Memory B cell (primary cell): ENCODE data around the gene GOLGA1.

Experiments
- ATAC-seq: fragments of 150-1000 bp; cut with Tn5 transposase; 2 replicates; pipeline ENCODE4 v1.10.0; 2021; ENCODE audit warnings: low read depth, mild to moderate bottlenecking, moderate library complexity
- DNase-seq, 2 donors: peaks; one replicate each; pipeline ENCODE4 v3.0.0; 2022; ENCODE audit warnings: low spot score in 2 of 2
- H3K27ac Mint-ChIP-seq: one replicate; pipeline ENCODE4 v1.8.0; 2022; ENCODE audit warnings: mild to moderate bottlenecking, moderate library complexity, mixed read lengths
- H3K27me3 Mint-ChIP-seq: one replicate; pipeline ENCODE4 v1.8.0; 2022; ENCODE audit warnings: mixed read lengths
- H3K36me3 Mint-ChIP-seq: one replicate; pipeline ENCODE4 v1.8.0; 2022; ENCODE audit warnings: mild to moderate bottlenecking, mixed read lengths
- H3K4me1 Mint-ChIP-seq: one replicate; pipeline ENCODE4 v1.8.0; 2022; ENCODE audit warnings: mixed read lengths
- H3K4me3 Mint-ChIP-seq: one replicate; pipeline ENCODE4 v1.8.0; 2022; ENCODE audit warnings: mild to moderate bottlenecking, moderate library complexity, mixed read lengths
- H3K9me3 Mint-ChIP-seq: one replicate; pipeline ENCODE4 v1.8.0; 2022; ENCODE audit warnings: mixed read lengths

The GOLGA1 gene

GRCh38 chr9:124913378-124913777, 27.5 kb downstream of the GOLGA1 start:
- ATAC-seq (no peak), DNase-seq (no peak)
- Mint-ChIP-seq H3K36me3 (peaks cover 28% of the 10 kb centered on the region), H3K9me3 (no peaks in the 10 kb centered on the region), H3K27me3 (no peaks in the 10 kb centered on the region), H3K27ac (no peak overlapping the region), H3K4me1 (no peaks in the 10 kb centered on the region), H3K4me3 (no peak overlapping the region)

DNA sequence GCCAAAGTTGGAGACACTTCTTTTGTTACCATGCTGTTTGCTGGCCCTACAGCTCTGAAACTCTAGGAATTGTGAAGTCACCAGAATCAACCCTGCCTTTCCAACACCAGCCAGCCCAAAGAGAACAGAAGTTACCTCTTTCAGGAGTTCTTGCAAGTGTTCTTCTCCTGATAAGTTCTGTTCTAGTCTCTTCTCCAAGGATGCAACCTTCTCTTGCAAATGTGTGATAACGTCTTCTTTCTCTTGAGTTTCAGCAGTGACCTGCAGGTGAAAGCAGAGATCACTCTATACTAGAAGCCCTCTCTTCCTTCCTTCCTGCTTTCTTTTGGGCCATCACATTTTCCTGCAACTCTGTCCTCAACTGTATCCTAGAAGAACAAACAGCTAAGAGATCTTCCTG, 29.1 kb downstream of the GOLGA1 start:
- Mint-ChIP-seq H3K4me1 (no peaks in the 10 kb centered on the region), H3K9me3 (no peaks in the 10 kb centered on the region), H3K36me3 (peaks cover 36% of the 10 kb centered on the region), H3K4me3 (no peak overlapping the region), H3K27ac (no peak overlapping the region), H3K27me3 (no peaks in the 10 kb centered on the region)
- DNase-seq (no peak), ATAC-seq (no peak)

DNA sequence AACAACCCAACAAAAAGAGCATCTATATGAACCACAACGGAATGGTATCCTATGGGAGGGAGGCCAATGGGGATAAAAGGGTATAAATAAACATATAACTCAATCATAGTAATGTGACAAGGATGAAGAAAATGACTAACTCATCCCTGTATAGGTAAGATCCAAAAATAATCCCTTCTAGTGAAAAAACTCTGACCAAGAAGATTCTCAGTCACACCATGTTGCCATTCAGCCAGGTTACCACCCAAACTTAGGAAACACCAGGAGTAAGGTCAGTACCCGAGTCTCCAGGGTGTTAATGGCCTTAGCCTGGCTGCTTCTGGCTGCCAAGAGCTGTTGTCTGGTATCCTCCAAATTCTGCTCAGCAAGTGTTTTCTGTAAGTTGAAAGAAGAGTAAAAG, 32.8 kb downstream of the GOLGA1 start:
- H3K9me3 Mint-ChIP-seq = no peaks in the 10 kb centered on the region
- no peaks in the 10 kb centered on the region for H3K27me3 Mint-ChIP-seq
- H3K27ac Mint-ChIP-seq = peak overlapping the region; percentile 18
- no peak for DNase-seq
- H3K4me1 Mint-ChIP-seq = no peaks in the 10 kb centered on the region
- no peak for ATAC-seq
- peaks cover 33% of the 10 kb centered on the region for H3K36me3 Mint-ChIP-seq
- H3K4me3 Mint-ChIP-seq = no peak overlapping the region

DNA sequence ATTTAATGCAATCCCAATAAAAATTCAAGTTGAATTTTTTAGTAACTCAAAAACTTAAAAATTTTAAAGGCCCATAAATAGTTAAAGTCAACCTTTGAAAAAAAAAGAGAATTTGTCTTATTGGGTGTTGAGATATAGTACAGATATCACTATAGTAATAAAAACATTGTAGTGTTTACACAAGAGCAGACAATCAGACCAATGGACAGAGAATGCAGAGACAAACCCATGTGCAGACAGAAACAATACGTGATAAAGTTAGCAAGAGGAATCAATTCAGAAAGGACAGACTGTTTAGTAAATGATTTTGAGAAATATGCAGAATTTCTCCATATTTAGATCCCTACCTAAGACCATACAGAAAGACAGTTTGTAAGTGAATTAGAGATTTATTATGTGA, 33.9 kb downstream of the GOLGA1 start:
- no peak overlapping the region for H3K4me3 Mint-ChIP-seq
- ATAC-seq (no peak), DNase-seq (no peak)
- H3K36me3 Mint-ChIP-seq = peaks cover 28% of the 10 kb centered on the region
- no peaks in the 10 kb centered on the region for H3K9me3 Mint-ChIP-seq
- H3K27me3 Mint-ChIP-seq = no peaks in the 10 kb centered on the region
- H3K4me1 Mint-ChIP-seq = no peaks in the 10 kb centered on the region
- H3K27ac Mint-ChIP-seq = peak overlapping the region; percentile 18

DNA sequence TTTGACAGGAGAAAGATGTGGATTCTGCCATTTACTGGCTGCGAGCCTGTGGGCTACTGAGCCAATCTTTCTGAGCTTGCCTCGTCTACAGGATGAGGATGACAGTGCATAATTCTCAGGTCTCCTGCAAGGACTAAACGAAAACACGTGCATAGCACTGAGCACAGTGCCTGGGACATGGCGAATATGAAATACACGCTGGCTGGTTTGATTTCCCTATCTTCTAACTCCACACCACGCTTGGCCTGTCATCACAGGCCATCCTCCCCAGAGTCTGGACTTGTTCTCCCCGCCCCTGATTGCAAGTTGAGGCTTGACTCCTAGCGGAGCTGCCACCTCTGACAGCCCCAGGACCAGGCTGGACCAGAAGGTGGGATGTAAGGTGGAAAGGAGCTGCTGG, 41.0 kb downstream of the GOLGA1 start:
- DNase-seq = no peak
- H3K4me1 Mint-ChIP-seq = peaks cover 2% of the 10 kb centered on the region
- H3K27ac Mint-ChIP-seq = no peak overlapping the region
- H3K27me3 Mint-ChIP-seq = no peaks in the 10 kb centered on the region
- no peaks in the 10 kb centered on the region for H3K9me3 Mint-ChIP-seq
- H3K36me3 Mint-ChIP-seq = peaks cover 15% of the 10 kb centered on the region
- no peak for ATAC-seq
- no peak overlapping the region for H3K4me3 Mint-ChIP-seq

GRCh38 chr9:124897570-124898460, 43.1 kb downstream of the GOLGA1 start:
- Mint-ChIP-seq H3K4me3 (no peak overlapping the region), H3K4me1 (peaks cover 5% of the 10 kb centered on the region), H3K9me3 (no peaks in the 10 kb centered on the region), H3K36me3 (peaks cover 20% of the 10 kb centered on the region), H3K27me3 (no peaks in the 10 kb centered on the region), H3K27ac (no peak overlapping the region)
- ATAC-seq (no peak), DNase-seq (no peak)

- H3K36me3 Mint-ChIP-seq = peaks cover 28% of the 10 kb centered on the region
- H3K27me3 Mint-ChIP-seq = no peaks in the 10 kb centered on the region
- DNase-seq (peak in 1 of 2 donors; percentile 46), ATAC-seq (peak; percentile 87)
- H3K4me1 Mint-ChIP-seq = peaks cover 5% of the 10 kb centered on the region
- H3K27ac Mint-ChIP-seq = no peak overlapping the region
- no peaks in the 10 kb centered on the region for H3K9me3 Mint-ChIP-seq
- no peak overlapping the region for H3K4me3 Mint-ChIP-seq
Measured at GRCh38 chr9:124894741-124895170, 46.1 kb downstream of the GOLGA1 start.

DNA sequence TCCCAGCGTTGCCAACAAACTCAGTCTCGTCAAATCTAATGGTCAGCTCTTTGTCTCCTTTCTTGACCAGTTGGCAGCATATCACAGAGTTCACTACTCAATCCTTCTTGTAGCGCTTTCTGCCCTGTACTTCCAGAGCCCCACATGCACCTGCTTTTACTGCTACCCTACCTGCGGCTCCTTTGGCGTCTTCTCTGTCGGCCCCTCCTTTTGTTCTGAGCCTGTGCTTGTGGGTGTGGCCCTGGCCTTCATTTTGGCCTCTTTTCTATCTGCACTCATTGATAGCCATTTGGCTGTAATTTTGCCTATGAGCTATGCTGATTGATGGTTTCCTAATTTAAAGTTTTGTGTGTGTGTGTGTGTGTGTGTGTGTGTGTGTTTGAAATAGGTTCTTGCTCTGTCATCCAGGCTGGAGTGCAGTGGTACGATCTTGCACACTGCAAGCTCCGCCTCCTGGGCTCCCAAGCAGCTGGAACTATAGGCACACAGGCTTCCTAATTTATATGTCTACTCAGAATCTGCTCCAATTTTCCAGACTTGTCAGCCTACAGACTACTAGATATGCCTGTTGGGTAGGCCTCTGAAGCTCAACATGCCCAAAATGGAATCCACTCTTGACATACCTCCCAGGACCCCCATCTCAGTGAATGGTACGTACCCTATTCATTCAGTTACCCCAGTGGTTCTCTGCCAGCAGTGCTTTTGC, 46.7 kb downstream of the GOLGA1 start:
- Mint-ChIP-seq H3K36me3 (peaks cover 32% of the 10 kb centered on the region), H3K4me1 (peaks cover 5% of the 10 kb centered on the region), H3K27ac (no peak overlapping the region), H3K4me3 (no peak overlapping the region), H3K27me3 (no peaks in the 10 kb centered on the region), H3K9me3 (no peaks in the 10 kb centered on the region)
- DNase-seq = no peak
- ATAC-seq = no peak

GRCh38 chr9:124890179-124890578, 50.7 kb downstream of the GOLGA1 start:
- Mint-ChIP-seq H3K36me3 (peaks cover 35% of the 10 kb centered on the region), H3K27me3 (no peaks in the 10 kb centered on the region), H3K27ac (no peak overlapping the region), H3K4me3 (no peak overlapping the region), H3K9me3 (no peaks in the 10 kb centered on the region), H3K4me1 (peaks cover 5% of the 10 kb centered on the region)
- DNase-seq = no peak
- no peak for ATAC-seq

- DNase-seq = no peak
- Mint-ChIP-seq H3K27ac (no peak overlapping the region), H3K27me3 (no peaks in the 10 kb centered on the region), H3K4me1 (no peaks in the 10 kb centered on the region), H3K36me3 (peaks cover 32% of the 10 kb centered on the region), H3K9me3 (no peaks in the 10 kb centered on the region), H3K4me3 (no peak overlapping the region)
- ATAC-seq = no peak
Measured at GRCh38 chr9:124889006-124889405, 51.9 kb downstream of the GOLGA1 start.

- Mint-ChIP-seq H3K27me3 (no peaks in the 10 kb centered on the region), H3K27ac (no peak overlapping the region), H3K9me3 (no peaks in the 10 kb centered on the region), H3K4me3 (no peak overlapping the region), H3K4me1 (no peaks in the 10 kb centered on the region), H3K36me3 (peaks cover 31% of the 10 kb centered on the region)
- DNase-seq = no peak
- no peak for ATAC-seq
Measured at GRCh38 chr9:124887832-124888231, 53.1 kb downstream of the GOLGA1 start.

- Mint-ChIP-seq H3K27ac (no peak overlapping the region), H3K27me3 (no peaks in the 10 kb centered on the region), H3K4me3 (no peak overlapping the region), H3K36me3 (peaks cover 31% of the 10 kb centered on the region), H3K4me1 (no peaks in the 10 kb centered on the region), H3K9me3 (no peaks in the 10 kb centered on the region)
- no peak for DNase-seq
- ATAC-seq = no peak
Measured at GRCh38 chr9:124886866-124887492, 53.9 kb downstream of the GOLGA1 start.

DNA sequence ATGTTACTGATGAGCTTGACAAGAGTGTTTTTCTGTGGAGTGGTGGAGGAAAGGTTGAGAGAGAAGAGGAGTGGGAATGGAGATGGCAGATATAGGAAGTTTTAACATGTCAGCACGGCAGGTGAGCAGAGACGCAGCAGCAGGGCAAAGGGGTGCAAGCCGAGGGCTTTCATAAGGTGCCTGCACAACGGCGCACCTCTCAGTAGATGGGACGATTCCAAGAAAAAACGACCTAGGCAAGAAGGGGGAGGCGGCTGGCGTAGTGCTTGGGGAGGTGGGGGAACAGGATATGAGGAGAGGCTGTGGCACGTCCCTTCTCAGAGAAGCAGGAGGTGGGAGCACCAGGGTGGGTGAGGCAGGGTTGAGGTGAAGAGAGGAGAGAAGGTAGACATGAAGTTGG, 54.4 kb downstream of the GOLGA1 start:
- Mint-ChIP-seq H3K36me3 (peaks cover 32% of the 10 kb centered on the region), H3K27me3 (no peaks in the 10 kb centered on the region), H3K4me1 (no peaks in the 10 kb centered on the region)

GRCh38 chr9:124885551-124885950, 55.3 kb downstream of the GOLGA1 start:
- Mint-ChIP-seq H3K36me3 (peaks cover 31% of the 10 kb centered on the region), H3K27me3 (no peaks in the 10 kb centered on the region), H3K9me3 (no peaks in the 10 kb centered on the region), H3K27ac (no peak overlapping the region), H3K4me1 (no peaks in the 10 kb centered on the region), H3K4me3 (no peak overlapping the region)
- ATAC-seq = no peak
- DNase-seq = no peak

More for the DNA sequence above, 54.4 kb downstream of the GOLGA1 start:
- Mint-ChIP-seq H3K4me3 (no peak overlapping the region), H3K9me3 (no peaks in the 10 kb centered on the region), H3K27ac (no peak overlapping the region)
- DNase-seq (no peak), ATAC-seq (no peak)
